Breast epithelium (tissue), 4 donors: Measurements from ENCODE around the gene RRAGD. TPM values are rescaled to one million over a fixed set of nuclear protein-coding genes. Genes with fewer than 3 reads are reported as not detected.

Source experiments
- DNase-seq, 2 donors: peaks; one replicate each; pipeline ENCODE4 v3.0.0-alpha.2; 2019; ENCODE audit warnings: low spot score in 2 of 2
- H3K27ac ChIP-seq, 2 donors: fragments of 200-600 bp; sonication (generic) in 1 of 2; one replicate each; pipeline ENCODE4 v1.5.1; 2016 to 2019; ENCODE audit warnings: mild to moderate bottlenecking in 1 of 2
- H3K27me3 ChIP-seq, 2 donors: fragments of 200-600 bp; sonication (generic) in 1 of 2; one replicate each; pipeline versions ENCODE4 v1.5.1 to v1.6.0; 2017 to 2019; ENCODE audit warnings: control low read depth in 1 of 2, mild to moderate bottlenecking in 1 of 2
- H3K36me3 ChIP-seq: fragments of 200-600 bp; one replicate; pipeline ENCODE4 v1.5.1; 2019
- H3K4me1 ChIP-seq, 2 donors: fragments of 200-600 bp; sonication (generic); one replicate each; pipeline ENCODE4 v1.5.1; 2016 to 2019; ENCODE audit warnings: control low read depth in 1 of 2
- H3K4me3 ChIP-seq, 3 donors: fragments of 200-600 bp; sonication (generic); 1 replicate in 2 of 3; 2 replicates in 1 of 3; pipeline ENCODE4 v1.5.1; 2016 to 2019; ENCODE audit warnings: mild to moderate bottlenecking in 3 of 3, moderate library complexity in 2 of 3
- H3K9me3 ChIP-seq, 2 donors: fragments of 200-600 bp; sonication (generic) in 1 of 2; one replicate each; pipeline ENCODE4 v1.5.1; 2016 to 2019; ENCODE audit warnings: control low read depth in 1 of 2
- POLR2A ChIP-seq: fragments of 450-650 bp; IDR thresholded peaks from one replicate; pipeline ENCODE4 v1.6.1; 2016; ENCODE audit warnings: antibody characterized with exemption, mild to moderate bottlenecking, moderate library complexity
- POLR2AphosphoS5 ChIP-seq, 3 donors: sonication (generic); formaldehyde crosslinking; IDR thresholded peaks; one replicate each; pipeline ENCODE4 v1.6.1; 2017; ENCODE audit warnings: antibody characterized with exemption in 3 of 3
- intact Hi-C: fragments of 100-400 bp; cut with DNase I; formaldehyde crosslinking; loops from one replicate; pipeline ENCODE4 v1.15.1; 2023; ENCODE audit warnings: low total_unique reads
- total RNA-seq, 3 donors: library from RNA; depleted of rRNA; stranded (reverse); fragments of >200 nt; gene quantifications; one replicate each; pipeline ENCODE4 v1.1.0, GENCODE V29; 2016
- TF ChIP-seq, protein P1 (sequence below), 3 donors: fragments of 450-650 bp; IDR thresholded peaks; one replicate each; pipeline ENCODE4 v1.5.1; 2016 to 2017; ENCODE audit warnings: antibody characterized with exemption in 3 of 3, mild to moderate bottlenecking in 3 of 3, moderate library complexity in 3 of 3

Gene RRAGD
- total RNA-seq, 3 donors from 2014 or later = 12.8 to 38.6 (median 23.9) TPM

DNA sequence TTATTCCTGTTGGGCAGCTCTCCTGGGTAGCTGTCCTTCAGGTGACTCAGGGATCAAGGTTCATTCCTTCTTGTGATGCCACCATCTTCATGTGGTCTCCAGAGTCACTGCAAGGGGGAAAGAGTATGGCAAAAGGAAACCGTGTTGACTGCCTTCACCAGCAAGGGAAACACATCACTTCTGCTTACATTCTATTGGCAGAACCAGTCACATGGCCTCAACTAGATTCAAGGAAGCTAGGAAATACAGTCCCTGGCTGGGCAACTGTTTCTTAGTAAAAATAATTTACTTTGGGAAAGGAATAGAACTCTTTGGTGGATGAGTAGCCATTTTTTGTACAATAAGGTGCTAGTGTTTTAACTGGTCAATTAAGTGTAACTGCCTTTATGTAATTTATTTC lies 26.2 kb upstream of the RRAGD start:
- Histone ChIP-seq H3K9me3 (no peaks in the 10 kb centered on the region), H3K27me3 (no peaks in the 10 kb centered on the region), H3K4me1 (peaks cover 0 to 2% of the 10 kb centered on the region in 2 donors), H3K36me3 (no peaks in the 10 kb centered on the region), H3K4me3 (no peak overlapping the region), H3K27ac (no peak overlapping the region)
- intact Hi-C loops = loop anchor here (10.0 kb wide), 1 partner anchor 167 kb away; no protein-coding TSS in a partner anchor
- TF ChIP-seq POLR2A = no peak
- no peak for TF ChIP-seq POLR2AphosphoS5 (IDR thresholded peaks at IDR 0.05)
- TF ChIP-seq, protein P1, sequence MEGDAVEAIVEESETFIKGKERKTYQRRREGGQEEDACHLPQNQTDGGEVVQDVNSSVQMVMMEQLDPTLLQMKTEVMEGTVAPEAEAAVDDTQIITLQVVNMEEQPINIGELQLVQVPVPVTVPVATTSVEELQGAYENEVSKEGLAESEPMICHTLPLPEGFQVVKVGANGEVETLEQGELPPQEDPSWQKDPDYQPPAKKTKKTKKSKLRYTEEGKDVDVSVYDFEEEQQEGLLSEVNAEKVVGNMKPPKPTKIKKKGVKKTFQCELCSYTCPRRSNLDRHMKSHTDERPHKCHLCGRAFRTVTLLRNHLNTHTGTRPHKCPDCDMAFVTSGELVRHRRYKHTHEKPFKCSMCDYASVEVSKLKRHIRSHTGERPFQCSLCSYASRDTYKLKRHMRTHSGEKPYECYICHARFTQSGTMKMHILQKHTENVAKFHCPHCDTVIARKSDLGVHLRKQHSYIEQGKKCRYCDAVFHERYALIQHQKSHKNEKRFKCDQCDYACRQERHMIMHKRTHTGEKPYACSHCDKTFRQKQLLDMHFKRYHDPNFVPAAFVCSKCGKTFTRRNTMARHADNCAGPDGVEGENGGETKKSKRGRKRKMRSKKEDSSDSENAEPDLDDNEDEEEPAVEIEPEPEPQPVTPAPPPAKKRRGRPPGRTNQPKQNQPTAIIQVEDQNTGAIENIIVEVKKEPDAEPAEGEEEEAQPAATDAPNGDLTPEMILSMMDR (IDR thresholded peaks at IDR 0.05) = no peak
- DNase-seq = no peak

DNA sequence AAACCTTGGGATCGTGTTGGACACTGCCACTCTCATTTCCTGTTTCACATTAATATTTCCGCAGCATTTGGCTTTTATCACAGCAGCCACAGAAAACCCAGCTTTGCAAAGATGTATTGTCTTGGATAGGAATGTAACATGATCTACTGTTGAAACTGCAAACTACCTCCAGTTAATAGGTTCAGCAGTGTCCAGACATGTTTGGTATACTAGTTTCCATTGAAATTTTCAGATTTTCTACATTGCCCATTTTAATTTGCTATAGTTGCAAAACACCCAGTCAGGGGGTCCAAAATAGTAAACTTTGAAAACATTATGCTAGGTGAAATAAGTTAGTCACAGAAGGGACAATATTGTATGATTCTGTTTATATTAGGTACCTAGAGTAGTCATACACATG lies 24.2 kb upstream of the RRAGD start:
- Histone ChIP-seq H3K4me1 (peaks cover 0 to 2% of the 10 kb centered on the region in 2 donors), H3K9me3 (no peaks in the 10 kb centered on the region), H3K4me3 (no peak overlapping the region), H3K36me3 (no peaks in the 10 kb centered on the region), H3K27ac (peak overlapping the region in 1 of 2 donors; percentile 12), H3K27me3 (no peaks in the 10 kb centered on the region)
- no peak for DNase-seq
- TF ChIP-seq POLR2A = no peak
- TF ChIP-seq POLR2AphosphoS5 (IDR thresholded peaks at IDR 0.05) = no peak
- TF ChIP-seq, protein P1 (IDR thresholded peaks at IDR 0.05) = no peak
- intact Hi-C loops = loop anchor here (10.0 kb wide), 1 partner anchor 169 kb away; no protein-coding TSS in a partner anchor

DNA sequence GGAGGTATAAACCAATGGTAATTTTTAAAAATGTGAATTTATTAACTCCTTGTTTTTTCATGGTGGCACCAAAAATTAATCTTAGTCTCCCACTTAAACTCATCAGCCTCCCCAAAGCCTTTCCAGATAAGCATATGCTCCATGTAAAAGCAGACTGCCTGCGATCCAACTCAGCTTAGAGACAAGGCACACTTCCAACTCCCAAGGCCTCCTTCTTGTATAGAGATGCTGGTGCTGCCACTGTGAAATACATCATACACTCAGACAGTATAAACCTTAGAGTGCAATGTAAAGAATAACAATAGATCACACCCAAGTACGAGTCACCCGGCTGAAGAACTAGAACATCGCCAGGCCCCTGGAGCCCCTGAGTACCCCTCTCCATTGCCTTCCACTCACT lies 22.9 kb upstream of the RRAGD start:
- H3K27me3 ChIP-seq = no peaks in the 10 kb centered on the region
- H3K4me1 ChIP-seq = peaks cover 0 to 2% of the 10 kb centered on the region in 2 donors
- no peaks in the 10 kb centered on the region for H3K9me3 ChIP-seq
- TF ChIP-seq, protein P1 (IDR thresholded peaks at IDR 0.05) = no peak
- TF ChIP-seq POLR2A (no peak), POLR2AphosphoS5 (IDR thresholded peaks at IDR 0.05) (no peak)
- H3K27ac ChIP-seq = peak overlapping the region in 1 of 2 donors; percentile 12
- no peak overlapping the region for H3K4me3 ChIP-seq
- DNase-seq = no peak
- no peaks in the 10 kb centered on the region for H3K36me3 ChIP-seq
- intact Hi-C loops = loop anchor here (10.0 kb wide), 1 partner anchor 170 kb away; no protein-coding TSS in a partner anchor

DNA sequence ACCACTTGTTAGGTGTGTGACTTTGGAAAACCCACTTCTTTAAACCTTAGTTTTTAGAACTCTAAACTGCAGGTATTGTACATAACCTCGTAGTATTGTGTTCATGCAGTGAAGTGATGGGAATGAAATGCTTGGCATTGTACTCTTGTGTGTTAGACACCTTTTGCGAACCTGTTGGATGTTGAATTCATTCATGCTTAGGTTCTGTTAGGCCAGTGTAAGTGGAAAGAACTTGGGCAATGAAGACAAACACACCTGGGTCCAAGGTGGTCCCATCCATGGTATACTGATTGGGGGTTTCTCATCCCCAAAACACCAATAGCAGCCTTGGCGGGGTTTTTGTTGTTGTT lies 22.1 kb upstream of the RRAGD start:
- no peak for DNase-seq
- no peaks in the 10 kb centered on the region for H3K9me3 ChIP-seq
- peak overlapping the region; percentile 76 to 89 (median 85) for H3K4me3 ChIP-seq
- H3K27me3 ChIP-seq = no peaks in the 10 kb centered on the region
- intact Hi-C loops = loop anchor here (10.0 kb wide), 1 partner anchor 171 kb away; no protein-coding TSS in a partner anchor
- TF ChIP-seq POLR2AphosphoS5 (IDR thresholded peaks at IDR 0.05) (no peak), POLR2A (no peak)
- TF ChIP-seq, protein P1 (IDR thresholded peaks at IDR 0.05) = no peak
- H3K4me1 ChIP-seq = peaks cover 0 to 2% of the 10 kb centered on the region in 2 donors
- peak overlapping the region in 1 of 2 donors; percentile 69 for H3K27ac ChIP-seq
- H3K36me3 ChIP-seq = no peaks in the 10 kb centered on the region

DNA sequence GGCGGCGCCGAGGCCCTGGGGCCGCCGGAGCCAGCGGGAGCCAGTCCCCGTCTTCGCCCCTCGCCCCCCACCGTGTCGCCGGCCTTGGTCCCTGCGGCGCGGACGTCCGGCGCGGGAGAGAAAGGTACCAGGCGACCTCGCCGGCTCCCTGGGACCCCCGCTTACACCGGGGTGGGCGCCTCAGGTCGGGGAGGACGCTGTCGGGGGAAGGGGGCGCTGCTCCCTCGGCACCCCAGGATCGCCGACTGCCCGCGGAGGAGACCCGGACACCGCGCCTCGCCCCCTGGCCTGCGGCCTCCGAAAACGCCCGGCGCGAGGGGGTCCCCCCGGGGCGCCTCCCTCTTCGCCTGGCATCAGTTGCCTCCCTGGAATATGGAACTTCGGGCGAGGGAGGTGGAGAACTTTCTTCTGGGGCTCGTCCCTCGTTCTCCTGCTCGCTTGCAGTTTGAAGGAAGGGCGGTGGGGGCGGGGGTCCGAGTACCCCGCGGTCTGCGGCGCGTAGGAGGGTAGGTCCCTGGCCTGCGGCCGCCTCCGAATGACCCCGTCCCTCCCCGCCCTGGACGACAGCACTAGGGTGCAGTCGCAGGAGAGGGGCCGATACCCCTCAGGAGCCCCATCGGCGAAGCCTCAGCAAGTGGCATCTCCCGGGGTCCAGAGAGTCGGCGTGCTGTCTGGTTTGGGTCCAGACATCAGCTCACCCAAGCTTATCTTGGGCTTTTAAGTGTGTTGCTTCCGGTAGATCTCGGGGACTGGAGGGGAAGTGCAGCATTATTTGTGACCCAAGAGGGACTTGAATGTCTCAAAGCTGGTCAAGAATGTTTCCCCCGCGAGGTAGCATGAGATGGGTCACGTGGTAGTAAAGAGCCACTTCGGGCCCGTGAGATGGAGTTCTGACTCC lies 21.4 kb upstream of the RRAGD start:
- no peaks in the 10 kb centered on the region for H3K36me3 ChIP-seq
- peak overlapping the region; percentile 76 to 89 (median 85) for H3K4me3 ChIP-seq
- peak overlapping the region; percentile 16 to 69 for H3K27ac ChIP-seq
- peak in 1 of 3 donors; percentile 11 for TF ChIP-seq POLR2AphosphoS5 (IDR thresholded peaks at IDR 0.05)
- TF ChIP-seq, protein P1 (IDR thresholded peaks at IDR 0.05) = no peak
- no peak for TF ChIP-seq POLR2A
- DNase-seq = peak in 1 of 2 donors; percentile 34
- no peaks in the 10 kb centered on the region for H3K27me3 ChIP-seq
- H3K9me3 ChIP-seq = no peaks in the 10 kb centered on the region
- H3K4me1 ChIP-seq = peaks cover 0 to 2% of the 10 kb centered on the region in 2 donors
- intact Hi-C loops = loop anchor here (10.0 kb wide), 1 partner anchor 171 kb away; no protein-coding TSS in a partner anchor
